ENCODE results near the gene OCRL.

OCRL gene

DNA sequence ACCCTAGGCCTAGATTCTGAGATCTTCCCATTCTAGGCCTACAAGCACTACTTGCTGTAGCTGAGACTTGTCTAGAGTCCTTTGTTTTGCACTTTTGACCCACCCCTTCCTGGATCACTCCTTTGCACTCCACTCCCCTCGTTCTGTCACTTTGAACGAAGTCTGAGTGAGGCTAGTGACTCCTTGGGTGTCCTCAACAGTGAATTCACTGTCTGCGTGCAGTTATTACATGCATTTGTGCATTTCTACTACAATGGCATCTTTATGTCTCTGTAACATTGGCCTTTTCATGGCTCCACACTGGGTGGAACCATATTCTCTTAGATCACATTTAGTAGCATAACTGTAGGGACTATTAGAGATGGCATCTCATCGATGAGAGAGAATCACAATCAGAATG lies 50.5 kb downstream of the OCRL start:
- DNase-seq, result no peak

DNA sequence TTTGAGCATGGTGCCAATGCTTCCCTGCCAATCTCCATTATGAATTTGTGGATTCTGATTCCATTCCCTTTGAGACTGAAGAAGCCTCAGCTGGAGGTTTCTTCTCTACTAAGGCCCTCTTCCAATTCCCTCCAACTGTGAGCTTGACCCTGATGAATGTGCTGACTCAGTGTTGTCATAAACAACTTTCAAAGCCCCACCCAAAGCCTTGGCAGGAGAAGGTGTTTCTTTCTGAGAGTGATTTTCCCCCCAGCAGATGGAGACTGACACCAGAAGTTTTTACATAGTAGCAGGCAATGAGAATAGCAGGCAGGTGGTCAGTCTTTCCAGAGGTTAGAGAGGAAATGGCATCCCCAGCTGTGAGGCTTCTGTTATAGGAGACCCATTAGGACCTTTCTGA lies 53.1 kb downstream of the OCRL start:
- DNase-seq, result no peak

DNA sequence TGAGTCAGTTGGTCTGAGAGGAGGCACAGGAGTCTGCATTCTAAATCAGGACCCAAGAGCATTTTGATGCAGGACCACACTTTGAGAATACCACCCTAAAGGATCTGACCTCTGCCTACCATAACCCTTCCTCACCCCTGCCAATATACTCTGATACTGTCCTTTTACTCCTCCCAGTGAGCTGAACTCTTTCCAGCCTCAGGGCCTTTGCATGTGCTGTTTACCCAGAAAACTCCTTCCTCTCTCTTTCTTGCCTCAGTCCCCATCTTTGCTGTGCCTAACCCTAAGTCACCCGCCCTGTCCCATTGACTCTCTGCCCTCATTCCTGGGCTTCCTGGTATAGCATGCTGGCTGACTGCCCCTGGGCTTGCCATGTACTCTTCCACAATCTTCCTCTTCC lies 54.7 kb downstream of the OCRL start:
- DNase-seq, result no peak

DNA sequence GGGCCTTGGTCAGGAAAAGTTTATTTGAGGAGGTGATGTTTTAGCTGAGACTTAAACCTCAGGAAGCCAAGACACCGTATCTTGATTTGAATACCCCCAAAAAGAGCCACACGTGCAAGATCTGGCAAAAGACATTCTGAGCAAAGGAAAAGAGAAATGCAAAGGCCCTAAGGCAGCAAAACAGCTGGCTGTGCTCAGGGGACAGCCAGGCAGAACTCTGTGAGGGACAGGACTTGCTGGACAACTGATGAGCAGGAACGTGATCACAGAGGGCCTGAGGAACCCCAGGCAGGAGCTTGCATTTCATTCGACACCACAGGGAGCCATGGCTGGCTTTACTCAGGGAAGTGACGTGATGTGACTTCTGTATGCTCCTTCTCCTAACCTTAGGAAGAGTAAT lies 56.0 kb downstream of the OCRL start:
- no peak for DNase-seq

DNA sequence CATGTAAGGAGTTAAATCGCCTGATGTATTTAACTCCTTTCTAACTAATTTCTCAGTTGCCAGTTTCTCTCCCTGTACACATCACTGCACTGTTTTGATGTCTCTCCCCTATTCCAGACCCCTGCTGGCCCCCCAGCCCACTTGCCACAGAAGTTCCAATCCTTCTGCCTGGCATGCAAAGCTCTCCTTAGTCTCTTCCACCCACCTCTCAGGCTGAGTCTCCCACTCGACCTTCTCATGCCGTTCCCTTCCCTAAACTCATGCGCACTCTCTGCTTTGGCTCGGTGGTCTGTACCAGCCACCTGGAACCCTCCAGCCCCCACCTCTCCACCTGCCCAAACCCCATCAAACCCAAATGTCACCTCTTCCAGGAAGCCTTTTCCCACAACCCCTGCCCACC lies 57.8 kb downstream of the OCRL start:
- no peak for DNase-seq

DNA sequence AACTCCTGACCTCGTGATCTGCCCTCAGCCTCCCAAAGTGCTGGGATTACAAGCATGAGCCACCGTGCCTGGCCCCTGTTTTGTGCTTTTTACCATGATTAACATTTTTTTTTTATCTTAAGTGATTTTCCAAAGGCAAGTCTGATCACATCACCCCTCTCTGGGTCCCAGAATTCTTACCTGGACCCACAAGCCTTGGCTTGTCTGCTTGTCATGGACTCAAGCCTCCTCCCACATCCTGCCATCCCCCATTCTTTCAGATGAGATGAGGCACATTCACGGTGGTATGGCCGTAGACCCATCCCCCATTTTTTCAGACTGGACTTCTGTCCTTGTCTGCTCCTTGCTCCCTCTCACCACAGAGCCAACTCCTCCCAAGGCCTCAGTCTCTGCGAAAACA lies 59.4 kb downstream of the OCRL start:
- DNase-seq, result no peak

DNA sequence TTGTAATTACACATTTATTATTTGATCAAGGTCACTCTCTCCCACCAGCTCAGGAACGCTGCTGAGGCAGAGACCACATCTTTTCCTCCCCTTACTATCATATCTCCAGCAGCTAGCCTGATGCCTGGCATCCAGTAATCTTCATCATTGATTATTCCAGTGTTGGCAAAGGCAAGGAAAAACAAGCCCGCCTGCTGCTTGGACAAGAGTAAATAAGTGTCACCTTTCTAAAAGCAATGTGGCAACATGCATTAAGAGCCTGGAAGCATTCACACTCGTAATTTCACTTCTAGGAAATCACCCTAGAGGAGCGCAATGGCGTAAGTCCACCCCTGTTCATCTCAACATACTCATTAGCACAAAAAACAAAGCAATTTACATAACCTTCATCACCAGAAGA lies 59.9 kb downstream of the OCRL start:
- no peak for DNase-seq

DNA sequence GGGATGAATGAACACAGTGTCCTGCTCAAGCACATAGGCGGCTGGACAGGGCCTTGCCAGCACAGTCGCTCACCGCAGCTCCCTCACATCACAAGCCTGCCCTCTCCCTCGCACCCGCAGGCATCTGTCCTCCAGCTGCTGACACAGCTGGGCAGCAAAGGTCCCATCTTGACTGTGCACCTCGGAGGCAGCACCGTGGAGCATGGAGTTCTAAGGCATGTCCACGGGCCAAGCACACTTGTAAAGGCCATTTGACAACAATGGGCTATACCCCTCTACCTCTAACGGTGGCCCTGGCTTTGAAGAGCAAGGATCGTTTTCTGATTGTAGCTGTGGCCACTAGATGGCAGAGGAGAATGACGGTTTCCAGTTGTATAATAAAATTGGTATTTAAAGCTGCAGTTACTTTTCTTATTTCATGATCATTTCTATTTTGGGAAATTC lies 60.9 kb downstream of the OCRL start:
- DNase-seq, result no peak

DNA sequence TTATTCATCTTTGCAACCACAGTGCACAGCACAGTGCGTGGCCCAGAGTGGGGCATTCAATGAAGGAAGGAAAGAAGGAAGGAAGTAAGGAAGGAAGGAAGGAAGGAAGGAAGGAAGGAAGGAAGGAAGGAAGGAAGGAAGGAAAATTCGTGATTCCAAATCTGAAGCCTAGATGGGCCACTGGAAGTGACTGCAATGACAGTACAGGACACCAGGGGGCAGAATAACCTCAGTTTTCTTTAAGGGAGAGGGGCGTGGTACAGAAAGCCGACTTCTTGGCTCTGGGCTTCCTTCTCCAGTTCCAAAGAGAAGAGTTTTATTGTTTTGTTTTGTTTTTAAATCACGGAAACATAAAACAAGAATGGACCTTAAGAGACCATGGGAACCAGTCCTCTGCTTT lies 66.9 kb downstream of the OCRL start:
- DNase-seq, result peak; percentile 18

DNA sequence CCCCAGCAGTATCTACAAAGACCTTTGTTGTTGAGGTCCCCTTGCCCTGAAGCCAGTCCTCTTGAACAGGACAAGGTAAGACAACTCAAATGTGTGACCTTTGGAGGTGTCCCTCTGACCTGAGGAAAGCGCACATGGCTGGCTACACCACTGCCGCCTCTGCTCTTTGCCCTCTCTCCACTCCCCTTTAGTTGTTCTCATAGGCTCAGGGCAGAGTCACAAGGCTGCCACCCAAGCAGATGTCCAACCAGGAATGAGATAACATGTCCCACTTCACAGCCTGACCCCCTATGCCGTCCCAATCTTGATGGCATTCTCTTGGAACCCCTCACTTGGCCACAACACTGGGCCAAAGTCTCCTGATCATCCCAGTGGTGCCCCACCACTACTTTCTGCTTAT lies 68.4 kb downstream of the OCRL start:
- DNase-seq, result no peak

DNA sequence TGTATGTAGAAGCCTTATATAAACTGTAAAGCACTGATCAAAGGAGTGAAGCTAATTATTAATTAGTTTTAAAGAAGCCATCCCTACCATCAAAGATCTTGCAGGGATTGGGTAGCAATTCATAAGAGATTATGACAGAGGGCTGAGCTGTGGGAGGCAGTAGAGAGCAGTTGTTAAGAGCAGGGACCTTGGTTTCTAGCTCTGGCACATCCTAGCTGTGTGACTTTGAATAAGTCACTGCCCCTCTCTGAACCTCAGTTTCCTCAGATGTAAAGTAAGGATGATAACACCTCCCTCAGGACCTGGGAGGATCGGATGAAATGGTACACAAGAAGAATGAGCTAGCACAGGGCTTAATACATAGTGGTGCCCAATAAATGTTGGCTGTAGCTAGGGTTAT lies 69.3 kb downstream of the OCRL start:
- DNase-seq, result no peak

DNA sequence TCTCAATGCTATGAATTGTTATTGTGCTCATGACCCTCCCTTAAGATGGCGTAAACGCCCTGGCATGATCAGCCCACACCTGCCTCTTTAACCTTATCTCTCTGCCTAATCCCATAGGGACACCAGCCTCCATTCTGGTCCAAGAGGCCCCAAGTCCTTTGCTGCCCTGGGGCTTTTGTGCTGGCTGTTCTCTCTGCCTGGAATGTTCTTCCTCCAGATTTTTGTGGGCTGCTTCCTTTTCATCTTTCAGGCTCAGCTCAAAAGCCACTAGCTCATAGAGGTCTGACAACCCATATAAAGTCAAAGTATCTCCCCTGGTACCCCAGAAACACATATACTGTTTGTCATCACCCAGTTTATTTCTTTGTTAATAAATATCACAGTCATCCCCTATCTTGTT lies 72.3 kb downstream of the OCRL start:
- no peak for DNase-seq

DNA sequence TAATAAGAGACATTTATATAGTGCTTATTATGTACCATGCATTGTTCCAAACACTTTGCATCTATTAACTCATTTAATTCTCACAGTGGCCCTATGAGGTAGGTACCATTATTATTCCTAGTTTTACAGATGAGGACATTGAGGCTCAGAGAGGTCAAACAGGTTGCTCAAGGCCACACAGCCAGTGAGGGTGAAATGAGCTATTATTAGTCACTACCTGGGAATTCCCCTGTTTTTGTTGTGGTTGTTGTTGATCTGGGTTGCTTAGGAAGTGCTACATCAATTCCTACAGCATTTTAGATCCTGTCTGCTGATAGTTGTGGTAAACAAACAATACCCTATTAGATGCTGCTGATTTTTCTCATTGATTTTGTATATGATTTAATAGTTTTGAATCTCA lies 73.5 kb downstream of the OCRL start:
- no peak for DNase-seq

DNA sequence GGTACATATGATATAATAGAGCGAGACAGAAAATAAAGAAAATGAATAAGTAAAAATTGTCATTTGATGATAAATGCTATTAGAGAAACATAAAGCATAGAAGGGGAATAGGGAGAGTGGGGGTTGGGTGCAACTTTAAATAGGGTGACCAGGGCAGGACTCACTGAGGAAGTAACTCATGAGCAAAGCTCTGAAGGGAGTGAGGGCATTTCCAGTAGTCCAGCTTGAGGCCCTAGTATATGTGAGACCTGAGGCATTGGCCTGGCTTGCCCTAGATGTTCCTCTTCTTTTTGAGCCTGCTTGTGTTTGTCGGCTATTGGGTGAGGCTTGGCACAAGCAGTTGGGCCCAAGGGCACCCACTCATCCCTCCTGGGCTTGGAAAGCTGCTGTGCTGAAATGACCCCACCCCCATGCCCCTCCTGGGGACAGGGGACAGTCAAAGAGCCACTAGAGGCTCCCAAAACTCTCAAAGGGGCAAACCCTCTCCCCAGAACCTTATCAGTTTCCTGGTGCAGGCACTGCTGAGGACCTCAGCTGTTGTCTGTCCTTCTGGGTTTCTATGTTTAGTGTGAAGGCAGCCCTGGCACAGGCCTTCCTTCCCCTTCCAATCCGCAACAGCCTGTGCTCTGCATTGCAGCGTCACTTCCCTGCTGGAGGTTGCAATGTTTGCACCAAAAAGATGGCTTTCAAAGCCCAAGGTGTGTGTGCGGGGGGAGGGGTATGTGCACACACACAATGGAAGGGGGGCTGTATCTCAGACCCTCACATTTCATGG lies 74.6 kb downstream of the OCRL start:
- no peak for DNase-seq

DNA sequence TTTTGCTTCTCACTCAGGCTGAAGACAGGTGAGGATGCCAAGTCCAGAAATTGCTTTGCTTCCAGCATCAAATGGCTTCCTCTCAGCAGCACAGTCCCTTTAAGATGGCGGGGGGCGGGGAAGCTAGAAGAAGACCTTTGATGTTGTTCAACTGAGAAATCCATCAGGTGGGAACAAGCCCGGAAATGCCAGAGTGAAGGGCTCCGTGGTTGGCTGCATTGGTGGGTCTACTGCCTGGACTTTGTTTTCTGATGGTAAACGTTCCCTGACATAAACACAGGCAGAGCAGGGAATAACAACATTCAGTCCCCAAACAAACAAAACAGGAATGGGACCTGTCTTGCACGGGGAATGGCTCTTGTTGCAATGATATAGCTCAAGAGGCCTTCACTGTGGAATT lies 77.4 kb downstream of the OCRL start:
- DNase-seq, result no peak

DNA sequence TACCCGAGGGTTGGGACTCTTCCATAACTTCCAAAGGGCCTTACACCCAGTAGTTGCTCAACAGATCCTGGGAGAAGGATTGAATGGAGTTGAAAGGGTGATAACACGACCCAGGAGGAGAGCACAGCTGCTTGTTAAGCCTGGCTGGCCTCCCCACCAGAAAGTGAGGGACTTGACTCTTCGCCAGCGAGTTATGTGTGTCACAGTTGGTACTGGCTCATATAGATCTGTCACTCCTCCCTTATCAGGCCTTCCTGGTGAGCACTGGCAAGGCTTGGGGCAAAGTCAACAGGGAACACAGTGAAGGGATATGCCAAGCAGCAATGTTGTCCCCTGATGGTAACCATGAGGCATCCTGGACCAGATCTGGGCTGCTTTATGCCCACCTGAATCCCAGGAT lies 78.9 kb downstream of the OCRL start:
- no peak for DNase-seq

DNA sequence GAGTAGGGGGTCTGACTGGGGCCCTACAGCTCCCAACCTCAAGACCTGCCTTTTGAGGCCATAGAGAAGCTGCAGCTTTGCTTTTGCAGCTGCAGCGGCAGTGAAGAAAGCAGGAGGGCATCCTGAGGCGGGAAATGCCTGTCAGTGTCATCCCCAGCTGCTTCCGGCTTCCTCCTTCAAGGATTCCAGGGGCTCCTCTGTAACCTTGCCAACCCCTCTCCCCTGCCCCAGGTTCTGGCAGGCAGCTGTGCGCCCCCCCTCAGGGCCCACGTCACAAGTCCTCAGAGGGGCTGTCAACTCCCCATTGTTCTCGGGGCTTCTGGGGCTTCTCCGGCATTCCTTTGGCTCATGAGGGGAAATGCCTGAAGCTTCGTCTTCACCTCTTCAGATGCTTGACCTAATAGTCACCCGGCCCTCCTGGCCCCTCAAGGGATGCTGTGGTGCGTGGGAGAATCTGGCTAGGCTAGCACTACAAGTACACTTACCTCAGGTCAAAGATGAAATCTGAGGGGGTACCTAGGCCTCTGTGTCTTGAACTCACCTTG lies 82.8 kb downstream of the OCRL start:
- DNase-seq, result no peak

DNA sequence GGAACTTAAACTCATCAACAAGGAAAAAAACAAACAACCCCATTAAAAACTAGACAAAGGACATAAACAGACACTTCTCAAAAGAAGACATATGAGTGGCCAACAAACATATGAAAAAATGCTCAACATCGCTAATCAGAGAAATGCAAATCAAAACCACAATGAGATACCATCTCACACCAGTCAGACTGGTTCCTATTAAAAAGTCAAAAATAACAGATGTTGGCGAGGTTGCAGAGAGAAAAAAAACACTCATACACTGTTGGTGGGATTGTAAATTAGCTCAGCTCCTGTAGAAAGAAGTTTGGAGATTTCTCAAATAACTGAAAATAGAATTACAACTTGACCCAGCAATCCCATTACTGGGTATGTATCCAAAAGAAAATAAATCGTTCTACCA lies 86.0 kb downstream of the OCRL start:
- no peak for DNase-seq

DNA sequence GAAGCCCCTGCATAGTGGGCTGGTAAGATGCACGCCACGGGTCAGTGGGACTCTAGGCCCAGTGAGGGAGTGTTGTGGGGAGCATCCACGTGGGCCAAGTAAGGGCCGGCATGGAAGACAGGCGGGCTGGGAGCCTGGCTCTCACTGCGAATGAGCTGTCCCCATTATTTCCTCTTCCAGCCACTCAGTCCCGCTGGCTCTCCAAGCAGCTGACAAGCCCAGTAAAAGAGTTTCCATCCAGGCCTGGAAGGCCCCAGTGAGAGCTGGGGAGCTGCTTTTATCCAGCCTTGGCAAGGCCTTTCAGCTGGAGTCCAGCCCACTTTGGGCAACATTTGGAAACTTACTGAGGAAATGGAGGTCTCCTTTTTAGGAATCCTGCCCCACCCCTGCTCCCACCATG lies 89.8 kb downstream of the OCRL start:
- no peak for DNase-seq

DNA sequence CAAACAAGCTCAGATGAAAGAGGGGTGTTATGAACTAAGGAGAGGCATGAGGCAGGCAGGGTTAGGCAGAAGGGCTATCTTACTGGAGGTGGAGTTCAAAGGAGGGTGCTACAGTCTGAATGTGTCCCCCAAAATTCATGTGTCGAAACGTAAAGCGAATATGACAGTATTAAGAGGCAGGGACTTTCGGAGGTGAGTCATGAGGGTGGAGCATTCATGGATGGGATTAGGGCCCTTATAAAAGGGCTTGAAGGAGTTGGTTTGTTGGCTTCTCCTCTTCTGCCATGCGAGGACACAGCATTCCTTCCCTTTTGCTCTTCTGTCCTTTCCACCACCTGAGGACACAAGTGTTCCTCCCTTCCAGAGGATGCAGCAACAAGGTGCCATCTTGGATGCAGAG lies 91.8 kb downstream of the OCRL start:
- no peak for DNase-seq

DNA sequence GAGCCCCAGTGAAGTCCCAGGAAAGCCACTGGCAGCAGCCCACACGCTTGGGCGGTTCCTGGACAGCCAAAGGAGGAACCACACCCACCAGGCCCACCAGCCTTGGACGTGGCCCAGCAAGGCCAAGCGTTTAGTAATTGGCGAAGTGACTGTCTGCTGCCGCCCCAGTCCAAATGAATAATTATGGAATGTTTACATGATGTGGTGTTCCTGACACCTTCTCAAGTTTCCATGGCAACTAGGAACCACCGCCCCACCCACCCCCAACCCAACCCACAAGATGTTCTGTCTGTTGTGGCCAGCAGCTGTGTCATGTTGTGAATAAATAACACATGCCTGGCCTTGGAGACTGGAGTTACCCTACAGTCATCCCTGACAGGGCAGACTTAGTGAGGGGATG lies 92.4 kb downstream of the OCRL start:
- DNase-seq, result no peak

DNA sequence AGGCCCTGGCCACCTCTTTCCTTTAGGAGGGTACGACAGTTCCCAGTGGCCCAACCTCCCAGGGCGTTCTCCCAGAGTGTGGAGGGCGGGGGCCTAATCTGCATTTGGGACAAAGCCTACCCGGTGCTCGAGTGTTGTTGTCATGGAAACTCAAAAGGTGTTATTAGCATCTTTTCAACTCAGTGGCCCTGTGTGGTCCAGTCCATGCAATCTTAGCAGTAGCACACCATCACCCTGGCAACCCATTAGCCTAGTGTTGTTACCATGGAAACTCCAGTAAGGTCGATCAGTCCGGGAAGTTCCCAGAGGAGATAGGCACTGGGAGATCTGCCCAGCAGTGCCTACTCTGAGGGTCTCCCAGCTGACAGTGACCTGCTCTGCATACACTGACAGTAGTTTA lies 94.5 kb downstream of the OCRL start:
- no peak for DNase-seq

DNA sequence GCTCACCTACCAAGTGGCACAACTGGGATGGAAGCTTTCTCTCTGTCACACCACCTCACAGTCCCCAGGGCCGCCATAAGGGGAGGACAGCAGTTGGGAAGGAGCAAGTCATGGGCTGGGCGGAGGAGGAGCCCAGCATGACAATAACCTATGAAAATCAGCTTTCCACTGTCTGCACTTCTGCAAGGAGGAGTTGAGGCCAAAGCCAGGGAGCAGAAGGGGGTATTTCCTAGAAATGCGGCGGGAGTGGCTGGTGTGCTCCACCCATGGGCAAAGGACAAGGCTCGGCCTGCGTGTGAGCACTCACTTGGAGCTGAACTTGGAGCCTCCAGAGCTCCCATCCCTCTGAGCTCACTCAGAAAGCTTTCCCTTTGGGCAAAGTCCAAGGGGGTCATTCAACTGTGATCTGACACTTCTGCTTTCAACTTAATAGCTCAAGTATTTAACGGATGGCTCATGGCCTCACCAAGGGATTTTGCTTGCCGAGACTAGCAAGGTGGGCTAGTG lies 96.2 kb downstream of the OCRL start:
- DNase-seq, result no peak

DNA sequence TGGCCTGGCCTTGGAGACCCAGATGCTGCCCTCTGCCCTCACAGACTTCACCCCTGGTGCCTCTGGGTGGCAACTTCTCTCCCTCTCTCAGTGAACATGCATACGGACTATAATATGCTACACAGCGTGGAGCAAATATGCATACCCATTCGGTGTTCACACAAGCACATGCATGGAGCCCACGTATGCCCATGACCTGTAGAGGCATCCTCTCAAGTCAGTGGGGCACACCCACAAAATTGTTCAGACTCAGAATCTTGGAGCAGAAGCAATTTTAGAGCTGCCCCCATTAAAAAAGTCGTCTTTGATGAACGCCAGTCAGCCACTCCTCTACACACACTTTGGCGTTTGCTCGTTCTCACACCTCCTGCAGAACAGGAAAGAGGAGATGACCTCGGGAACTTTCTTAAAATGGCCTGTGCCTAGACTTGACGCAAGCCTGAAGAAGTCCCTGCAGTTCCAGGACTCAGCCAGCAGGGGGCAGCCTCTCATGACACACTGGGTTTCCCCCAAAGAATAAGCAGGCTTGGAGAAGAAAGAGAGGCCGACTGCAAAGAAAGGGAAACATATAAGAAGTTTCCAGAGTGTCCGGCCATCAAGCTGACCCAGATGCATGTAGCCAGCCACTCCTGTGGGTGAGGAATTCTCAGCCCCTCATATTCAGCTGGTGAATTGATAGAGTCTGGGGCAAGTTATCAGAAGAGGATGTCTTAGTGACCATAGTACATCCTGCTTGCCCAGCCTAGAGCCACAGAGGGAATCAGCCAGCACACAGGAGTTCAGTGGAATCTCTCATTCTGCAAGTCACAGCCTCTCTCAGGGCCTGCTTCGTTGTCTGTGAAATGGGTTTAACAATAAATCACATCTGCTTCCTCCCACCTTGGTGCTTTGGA lies 97.4 kb downstream of the OCRL start:
- peak; percentile 8 for DNase-seq

Measured in NCI-H2029 treated with DMSO at 0.1 percent for 48 hours (cell line).